ENCODE data around the gene AP2S1. TPM values are rescaled to one million over a fixed set of nuclear protein-coding genes. Genes with fewer than 3 reads are reported as not detected.
"Not testable (repeated sequence)": the region's sequence is repeated elsewhere in the genome, so short reads cannot be mapped to it uniquely, and the experiment has no call there.

Gene AP2S1
- total RNA-seq, 2 experiments from 2014 or later, result 103 to 110 TPM

- no peak for ATAC-seq (ENCODE audit: low read depth)
- H3K36me3 Mint-ChIP-seq, result no peaks in the 10 kb centered on the region
- no peak for DNase-seq
- no peak overlapping the region for H3K4me3 Mint-ChIP-seq
- POLR2A ChIA-PET, result interaction anchor here (7.7 kb wide), 1 partner anchor 36 kb away, joined by 160 read pairs; the partner anchor contains the start of gene SLC1A5
- no peak overlapping the region for H3K27ac Mint-ChIP-seq
- H3K27me3 Mint-ChIP-seq, result no peaks in the 10 kb centered on the region
- H3K9me3 Mint-ChIP-seq, result no peaks in the 10 kb centered on the region
- H3K4me1 Mint-ChIP-seq, result peaks cover 25% of the 10 kb centered on the region
These were observed 27.6 kb downstream of the AP2S1 start for GRCh38 chr19:46823049-46823448.

GRCh38 chr19:46822410-46822787 lies 28.2 kb downstream of the AP2S1 start:
- DNase-seq; ATAC-seq (ENCODE audit: low read depth); H3K4me3 Mint-ChIP-seq; H3K27me3 Mint-ChIP-seq; H3K9me3 Mint-ChIP-seq; H3K36me3 Mint-ChIP-seq: not testable (repeated sequence)
- Mint-ChIP-seq H3K4me1 (peaks cover 25% of the 10 kb centered on the region), H3K27ac (peak overlapping the region; percentile 82)
- POLR2A ChIA-PET, result interaction anchor here (1.1 to 7.7 kb wide), 6 partner anchors 29 to 117 kb away, joined by 3 to 160 read pairs (median 6); partner anchors contain the start of genes AP2S1 and SLC1A5

GRCh38 chr19:46821512-46822409 lies 28.9 kb downstream of the AP2S1 start:
- peak; percentile 94 for ATAC-seq (ENCODE audit: low read depth)
- Mint-ChIP-seq H3K27ac (peak overlapping the region; percentile 82), H3K4me1 (peaks cover 25% of the 10 kb centered on the region), H3K36me3 (no peaks in the 10 kb centered on the region), H3K4me3 (peak overlapping the region; percentile 65), H3K27me3 (no peaks in the 10 kb centered on the region), H3K9me3 (no peaks in the 10 kb centered on the region)
- POLR2A ChIA-PET, result interaction anchor here (0.8 to 7.7 kb wide), 13 partner anchors 9 to 211 kb away, joined by 3 to 160 read pairs (median 4); partner anchors contain the start of genes AP2S1 and SLC1A5
- DNase-seq, result peak; percentile 78

- no peak for DNase-seq
- no peak for ATAC-seq (ENCODE audit: low read depth)
- no peaks in the 10 kb centered on the region for H3K27me3 Mint-ChIP-seq
- no peaks in the 10 kb centered on the region for H3K9me3 Mint-ChIP-seq
- no peaks in the 10 kb centered on the region for H3K36me3 Mint-ChIP-seq
- H3K27ac Mint-ChIP-seq, result no peak overlapping the region
- no peak overlapping the region for H3K4me3 Mint-ChIP-seq
- H3K4me1 Mint-ChIP-seq, result peaks cover 24% of the 10 kb centered on the region
- POLR2A ChIA-PET, result interaction anchor here (7.7 kb wide), 1 partner anchor 32 kb away, joined by 160 read pairs; the partner anchor contains the start of gene SLC1A5
These were observed 31.8 kb downstream of the AP2S1 start for GRCh38 chr19:46818812-46819211.

GRCh38 chr19:46815833-46816627 lies 34.6 kb downstream of the AP2S1 start:
- Mint-ChIP-seq H3K36me3 (no peaks in the 10 kb centered on the region), H3K9me3 (no peaks in the 10 kb centered on the region), H3K4me3 (no peak overlapping the region), H3K27me3 (no peaks in the 10 kb centered on the region), H3K4me1 (peaks cover 19% of the 10 kb centered on the region), H3K27ac (peak overlapping the region; percentile 54)
- POLR2A ChIA-PET, result no interaction called here
- ATAC-seq (ENCODE audit: low read depth), result no peak
- DNase-seq, result no peak

- no peak overlapping the region for H3K27ac Mint-ChIP-seq
- peaks cover 7% of the 10 kb centered on the region for H3K4me1 Mint-ChIP-seq
- no peaks in the 10 kb centered on the region for H3K36me3 Mint-ChIP-seq
- no peak for ATAC-seq (ENCODE audit: low read depth)
- no peak for DNase-seq
- no peaks in the 10 kb centered on the region for H3K27me3 Mint-ChIP-seq
- no peaks in the 10 kb centered on the region for H3K9me3 Mint-ChIP-seq
- POLR2A ChIA-PET, result no interaction called here
- no peak overlapping the region for H3K4me3 Mint-ChIP-seq
These were observed 36.7 kb downstream of the AP2S1 start for GRCh38 chr19:46813839-46814358.

GRCh38 chr19:46812977-46813838 lies 37.4 kb downstream of the AP2S1 start:
- ATAC-seq (ENCODE audit: low read depth) (no peak), DNase-seq (no peak)
- Mint-ChIP-seq H3K4me3 (no peak overlapping the region), H3K27ac (no peak overlapping the region), H3K36me3 (no peaks in the 10 kb centered on the region), H3K4me1 (peaks cover 7% of the 10 kb centered on the region), H3K27me3 (no peaks in the 10 kb centered on the region), H3K9me3 (no peaks in the 10 kb centered on the region)
- POLR2A ChIA-PET, result interaction anchor here (1.0 kb wide), 1 partner anchor 8 kb away, joined by 4 read pairs; no protein-coding TSS in a partner anchor

GRCh38 chr19:46809534-46810272 lies 40.9 kb downstream of the AP2S1 start:
- Mint-ChIP-seq H3K4me1 (peaks cover 4% of the 10 kb centered on the region), H3K27ac (no peak overlapping the region), H3K4me3 (no peak overlapping the region), H3K27me3 (no peaks in the 10 kb centered on the region), H3K36me3 (no peaks in the 10 kb centered on the region), H3K9me3 (no peaks in the 10 kb centered on the region)
- POLR2A ChIA-PET, result interaction anchor here (1.6 kb wide), 1 partner anchor 18 kb away, joined by 5 read pairs; no protein-coding TSS in a partner anchor
- ATAC-seq (ENCODE audit: low read depth) (no peak), DNase-seq (no peak)

- Mint-ChIP-seq H3K9me3 (no peaks in the 10 kb centered on the region), H3K36me3 (no peaks in the 10 kb centered on the region), H3K27me3 (no peaks in the 10 kb centered on the region), H3K4me3 (no peak overlapping the region), H3K4me1 (no peaks in the 10 kb centered on the region), H3K27ac (no peak overlapping the region)
- ATAC-seq (ENCODE audit: low read depth) (no peak), DNase-seq (no peak)
- POLR2A ChIA-PET, result no interaction called here
These were observed 44.0 kb downstream of the AP2S1 start for GRCh38 chr19:46806656-46807055.

- not testable (repeated sequence) for H3K27ac Mint-ChIP-seq; H3K36me3 Mint-ChIP-seq; H3K4me3 Mint-ChIP-seq; H3K4me1 Mint-ChIP-seq; ATAC-seq (ENCODE audit: low read depth); H3K27me3 Mint-ChIP-seq; DNase-seq; H3K9me3 Mint-ChIP-seq
- POLR2A ChIA-PET, result interaction anchor here (1.3 kb wide), 1 partner anchor 20 kb away, joined by 3 read pairs; no protein-coding TSS in a partner anchor
These were observed 46.2 kb downstream of the AP2S1 start for GRCh38 chr19:46804432-46804831.

GRCh38 chr19:46803555-46803954 lies 47.1 kb downstream of the AP2S1 start:
- no peak overlapping the region for H3K27ac Mint-ChIP-seq
- H3K36me3 Mint-ChIP-seq, result no peaks in the 10 kb centered on the region
- DNase-seq (no peak), ATAC-seq (ENCODE audit: low read depth) (no peak)
- H3K4me3 Mint-ChIP-seq, result no peak overlapping the region
- POLR2A ChIA-PET, result interaction anchor here (1.1 kb wide), 1 partner anchor 19 kb away, joined by 3 read pairs; no protein-coding TSS in a partner anchor
- peaks cover 3% of the 10 kb centered on the region for H3K27me3 Mint-ChIP-seq
- no peaks in the 10 kb centered on the region for H3K9me3 Mint-ChIP-seq
- no peaks in the 10 kb centered on the region for H3K4me1 Mint-ChIP-seq

- Mint-ChIP-seq H3K27me3 (peaks cover 3% of the 10 kb centered on the region), H3K9me3 (no peaks in the 10 kb centered on the region), H3K27ac (no peak overlapping the region), H3K4me1 (no peaks in the 10 kb centered on the region), H3K36me3 (no peaks in the 10 kb centered on the region), H3K4me3 (no peak overlapping the region)
- POLR2A ChIA-PET, result no interaction called here
- no peak for DNase-seq
- no peak for ATAC-seq (ENCODE audit: low read depth)
These were observed 48.5 kb downstream of the AP2S1 start for GRCh38 chr19:46802152-46802551.
